Panc1 (cell line): ENCODE results near the gene ADSL.

ENCODE experiments used
- CTCF ChIP-seq: fragments of 450-650 bp; IDR thresholded peaks from 2 replicates; pipeline ENCODE4 v1.5.1; 2017; ENCODE audit warnings: mild to moderate bottlenecking
- SIN3A ChIP-seq: IDR thresholded peaks from 2 replicates; pipeline ENCODE4 v1.6.1; 2012; ENCODE audit warnings: low read depth, mild to moderate bottlenecking, low read length, moderate library complexity, borderline replicate concordance; ENCODE audit not compliant: insufficient read depth
- TF ChIP-seq, protein P1 (sequence below), 2 experiments: IDR thresholded peaks; 2 replicates each; pipeline ENCODE4 v1.6.1; 2011 to 2012; ENCODE audit warnings: low read depth in 2 of 2, control low read depth in 1 of 2, low read length in 1 of 2, mild to moderate bottlenecking in 1 of 2, moderate library complexity in 1 of 2; ENCODE audit not compliant: insufficient read depth in 1 of 2

GRCh38 chr22:40364431-40364830 lies 18.1 kb downstream of the ADSL start:
- no peak for TF ChIP-seq SIN3A
- no peak for TF ChIP-seq CTCF
- TF ChIP-seq, protein P1, sequence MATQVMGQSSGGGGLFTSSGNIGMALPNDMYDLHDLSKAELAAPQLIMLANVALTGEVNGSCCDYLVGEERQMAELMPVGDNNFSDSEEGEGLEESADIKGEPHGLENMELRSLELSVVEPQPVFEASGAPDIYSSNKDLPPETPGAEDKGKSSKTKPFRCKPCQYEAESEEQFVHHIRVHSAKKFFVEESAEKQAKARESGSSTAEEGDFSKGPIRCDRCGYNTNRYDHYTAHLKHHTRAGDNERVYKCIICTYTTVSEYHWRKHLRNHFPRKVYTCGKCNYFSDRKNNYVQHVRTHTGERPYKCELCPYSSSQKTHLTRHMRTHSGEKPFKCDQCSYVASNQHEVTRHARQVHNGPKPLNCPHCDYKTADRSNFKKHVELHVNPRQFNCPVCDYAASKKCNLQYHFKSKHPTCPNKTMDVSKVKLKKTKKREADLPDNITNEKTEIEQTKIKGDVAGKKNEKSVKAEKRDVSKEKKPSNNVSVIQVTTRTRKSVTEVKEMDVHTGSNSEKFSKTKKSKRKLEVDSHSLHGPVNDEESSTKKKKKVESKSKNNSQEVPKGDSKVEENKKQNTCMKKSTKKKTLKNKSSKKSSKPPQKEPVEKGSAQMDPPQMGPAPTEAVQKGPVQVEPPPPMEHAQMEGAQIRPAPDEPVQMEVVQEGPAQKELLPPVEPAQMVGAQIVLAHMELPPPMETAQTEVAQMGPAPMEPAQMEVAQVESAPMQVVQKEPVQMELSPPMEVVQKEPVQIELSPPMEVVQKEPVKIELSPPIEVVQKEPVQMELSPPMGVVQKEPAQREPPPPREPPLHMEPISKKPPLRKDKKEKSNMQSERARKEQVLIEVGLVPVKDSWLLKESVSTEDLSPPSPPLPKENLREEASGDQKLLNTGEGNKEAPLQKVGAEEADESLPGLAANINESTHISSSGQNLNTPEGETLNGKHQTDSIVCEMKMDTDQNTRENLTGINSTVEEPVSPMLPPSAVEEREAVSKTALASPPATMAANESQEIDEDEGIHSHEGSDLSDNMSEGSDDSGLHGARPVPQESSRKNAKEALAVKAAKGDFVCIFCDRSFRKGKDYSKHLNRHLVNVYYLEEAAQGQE (IDR thresholded peaks at IDR 0.05; ENCODE audit: insufficient read depth in 1 of 2, low read depth in 2 of 2, low read length in 1 of 2), result no peak
